ENCODE data around the gene ITIH2.

The ITIH2 gene

DNA sequence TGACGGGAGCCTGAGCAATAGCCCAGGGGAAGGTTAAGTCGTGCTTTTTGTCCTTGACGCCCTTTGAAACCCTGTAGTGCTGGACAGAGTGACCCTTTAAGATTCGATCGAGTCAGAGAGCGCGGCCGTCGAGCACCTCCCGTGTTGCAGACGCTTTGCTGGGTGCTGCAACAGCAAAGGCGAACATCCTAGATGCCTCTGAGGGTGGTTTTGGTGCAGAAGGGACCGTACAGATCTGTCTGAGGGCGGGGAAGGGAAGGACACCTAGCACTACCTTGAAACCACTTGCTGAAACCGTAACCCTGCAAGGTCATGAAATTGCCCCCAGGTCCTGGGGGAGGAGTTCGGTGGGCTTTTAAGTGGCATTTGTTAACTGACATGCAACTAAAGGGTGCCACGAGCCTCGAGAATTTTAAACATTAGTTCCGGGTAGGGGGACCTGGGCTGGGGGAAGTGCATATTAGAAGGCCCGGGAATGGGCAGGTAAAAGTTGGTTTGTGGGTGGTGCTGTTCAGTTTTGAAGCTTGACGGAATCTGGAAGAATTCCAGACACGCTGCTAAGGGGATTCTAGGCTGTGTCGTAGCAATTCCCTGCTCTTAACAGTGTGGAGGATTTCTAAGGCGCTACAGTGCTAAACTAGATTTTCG is 85.6 kb downstream of the ITIH2 start:
- no peaks in the 10 kb centered on the region for H3K36me3 ChIP-seq (ENCODE audit: low read length)
- H3K4me2 ChIP-seq (ENCODE audit: low read depth, low read length, poor library complexity, severe bottlenecking): peak overlapping the region; percentile 96
- no peaks in the 10 kb centered on the region for H3F3A ChIP-seq (ENCODE audit: insufficient read depth)
- TF ChIP-seq, protein P1, sequence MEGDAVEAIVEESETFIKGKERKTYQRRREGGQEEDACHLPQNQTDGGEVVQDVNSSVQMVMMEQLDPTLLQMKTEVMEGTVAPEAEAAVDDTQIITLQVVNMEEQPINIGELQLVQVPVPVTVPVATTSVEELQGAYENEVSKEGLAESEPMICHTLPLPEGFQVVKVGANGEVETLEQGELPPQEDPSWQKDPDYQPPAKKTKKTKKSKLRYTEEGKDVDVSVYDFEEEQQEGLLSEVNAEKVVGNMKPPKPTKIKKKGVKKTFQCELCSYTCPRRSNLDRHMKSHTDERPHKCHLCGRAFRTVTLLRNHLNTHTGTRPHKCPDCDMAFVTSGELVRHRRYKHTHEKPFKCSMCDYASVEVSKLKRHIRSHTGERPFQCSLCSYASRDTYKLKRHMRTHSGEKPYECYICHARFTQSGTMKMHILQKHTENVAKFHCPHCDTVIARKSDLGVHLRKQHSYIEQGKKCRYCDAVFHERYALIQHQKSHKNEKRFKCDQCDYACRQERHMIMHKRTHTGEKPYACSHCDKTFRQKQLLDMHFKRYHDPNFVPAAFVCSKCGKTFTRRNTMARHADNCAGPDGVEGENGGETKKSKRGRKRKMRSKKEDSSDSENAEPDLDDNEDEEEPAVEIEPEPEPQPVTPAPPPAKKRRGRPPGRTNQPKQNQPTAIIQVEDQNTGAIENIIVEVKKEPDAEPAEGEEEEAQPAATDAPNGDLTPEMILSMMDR (IDR thresholded peaks at IDR 0.05; ENCODE audit: insufficient read depth, low read length, poor library complexity, severe bottlenecking): no peak
- TF ChIP-seq EZH2phosphoT487 (conservative IDR thresholded peaks at IDR 0.05; ENCODE audit: low read length): no peak
- no peaks in the 10 kb centered on the region for H3K27me3 ChIP-seq (ENCODE audit: low read length)
- H2AFZ ChIP-seq (ENCODE audit: low read depth, low read length, severe bottlenecking): peak overlapping the region; percentile 76
- H3K9ac ChIP-seq (ENCODE audit: low read length): peak overlapping the region; percentile 91
- peak overlapping the region; percentile 72 for H3K4me3 ChIP-seq (ENCODE audit: insufficient read depth, low read length, poor library complexity, severe bottlenecking)
- peak overlapping the region; percentile 28; the same call in 1 of the 2 replicates for H3K27ac ChIP-seq (ENCODE audit: low read depth, low read length)
- peaks cover 18% of the 10 kb centered on the region for H4K20me1 ChIP-seq (ENCODE audit: low read depth, low read length)
- no peaks in the 10 kb centered on the region for H3K9me3 ChIP-seq (ENCODE audit: insufficient read depth, low read length)
- peaks cover 99% of the 10 kb centered on the region for H3K79me2 ChIP-seq (ENCODE audit: insufficient read depth, low read length)
- H3K9me2 ChIP-seq (replicated peaks; ENCODE audit: insufficient read depth, low read length): no peaks in the 10 kb centered on the region

GRCh38 chr10:7789390-7789789 is 86.3 kb downstream of the ITIH2 start:
- peaks cover 24% of the 10 kb centered on the region for H4K20me1 ChIP-seq (ENCODE audit: low read depth, low read length)

DNA sequence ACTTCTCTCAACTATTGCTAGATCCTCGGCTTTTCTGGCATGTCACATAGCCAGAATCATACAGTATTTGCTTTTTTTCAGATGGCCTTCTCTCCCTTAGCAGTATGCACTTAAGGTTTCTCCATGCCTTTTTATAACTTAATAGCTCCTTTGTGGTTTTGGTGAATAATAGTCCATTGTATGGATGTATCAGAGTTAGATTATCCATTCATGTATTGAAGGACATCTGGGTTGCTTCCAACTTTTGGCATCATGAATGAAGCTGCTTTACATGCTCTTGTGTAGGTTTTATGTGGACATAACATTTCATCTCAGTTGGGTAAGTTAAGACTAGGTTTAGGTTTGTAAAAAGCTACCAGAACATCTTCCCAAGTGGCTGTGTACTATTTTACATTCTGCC is 89.4 kb downstream of the ITIH2 start:
- no peak overlapping the region for H3K4me3 ChIP-seq (ENCODE audit: insufficient read depth, low read length, poor library complexity, severe bottlenecking)
- H2AFZ ChIP-seq (ENCODE audit: low read depth, low read length, severe bottlenecking): no peak overlapping the region
- H3K9me3 ChIP-seq (ENCODE audit: insufficient read depth, low read length): no peaks in the 10 kb centered on the region
- no peaks in the 10 kb centered on the region for H3K27me3 ChIP-seq (ENCODE audit: low read length)
- no peaks in the 10 kb centered on the region for H3F3A ChIP-seq (ENCODE audit: insufficient read depth)
- H3K27ac ChIP-seq (ENCODE audit: low read depth, low read length): no peak overlapping the region
- peaks cover 40% of the 10 kb centered on the region for H4K20me1 ChIP-seq (ENCODE audit: low read depth, low read length)
- H3K36me3 ChIP-seq (ENCODE audit: low read length): peaks cover 14% of the 10 kb centered on the region
- no peak overlapping the region for H3K9ac ChIP-seq (ENCODE audit: low read length)
- H3K79me2 ChIP-seq (ENCODE audit: insufficient read depth, low read length): peaks cover 88% of the 10 kb centered on the region
- H3K4me2 ChIP-seq (ENCODE audit: low read depth, low read length, poor library complexity, severe bottlenecking): no peak overlapping the region
- no peaks in the 10 kb centered on the region for H3K9me2 ChIP-seq (replicated peaks; ENCODE audit: insufficient read depth, low read length)
- TF ChIP-seq, protein P1 (IDR thresholded peaks at IDR 0.05; ENCODE audit: insufficient read depth, low read length, poor library complexity, severe bottlenecking): no peak
- TF ChIP-seq EZH2phosphoT487 (conservative IDR thresholded peaks at IDR 0.05; ENCODE audit: low read length): no peak

More at GRCh38 chr10:7789390-7789789, 86.3 kb downstream of the ITIH2 start:
- H3K9ac ChIP-seq (ENCODE audit: low read length): peak overlapping the region; percentile 91
- peaks cover 99% of the 10 kb centered on the region for H3K79me2 ChIP-seq (ENCODE audit: insufficient read depth, low read length)
- H3K27me3 ChIP-seq (ENCODE audit: low read length): no peaks in the 10 kb centered on the region
- TF ChIP-seq, protein P1 (IDR thresholded peaks at IDR 0.05; ENCODE audit: insufficient read depth, low read length, poor library complexity, severe bottlenecking): no peak
- TF ChIP-seq EZH2phosphoT487 (conservative IDR thresholded peaks at IDR 0.05; ENCODE audit: low read length): no peak
- H3F3A ChIP-seq (ENCODE audit: insufficient read depth): no peaks in the 10 kb centered on the region
- H3K9me3 ChIP-seq (ENCODE audit: insufficient read depth, low read length): no peaks in the 10 kb centered on the region
- no peak overlapping the region for H3K27ac ChIP-seq (ENCODE audit: low read depth, low read length)
- no peaks in the 10 kb centered on the region for H3K36me3 ChIP-seq (ENCODE audit: low read length)
- H3K9me2 ChIP-seq (replicated peaks; ENCODE audit: insufficient read depth, low read length): no peaks in the 10 kb centered on the region
- peak overlapping the region; percentile 96 for H3K4me2 ChIP-seq (ENCODE audit: low read depth, low read length, poor library complexity, severe bottlenecking)
- H2AFZ ChIP-seq (ENCODE audit: low read depth, low read length, severe bottlenecking): no peak overlapping the region
- peak overlapping the region; percentile 72 for H3K4me3 ChIP-seq (ENCODE audit: insufficient read depth, low read length, poor library complexity, severe bottlenecking)
